Superior temporal gyrus (tissue), 1 donor: ENCODE data around the gene CDK2.

Experiments
- DNase-seq: peaks from one replicate; pipeline ENCODE4 v3.0.0-alpha.2; 2016; ENCODE audit errors: extremely low spot score

CDK2 gene

GRCh38 chr12:56011509-56012090 lies 45.0 kb downstream of the CDK2 start:
- no peak for DNase-seq

DNA sequence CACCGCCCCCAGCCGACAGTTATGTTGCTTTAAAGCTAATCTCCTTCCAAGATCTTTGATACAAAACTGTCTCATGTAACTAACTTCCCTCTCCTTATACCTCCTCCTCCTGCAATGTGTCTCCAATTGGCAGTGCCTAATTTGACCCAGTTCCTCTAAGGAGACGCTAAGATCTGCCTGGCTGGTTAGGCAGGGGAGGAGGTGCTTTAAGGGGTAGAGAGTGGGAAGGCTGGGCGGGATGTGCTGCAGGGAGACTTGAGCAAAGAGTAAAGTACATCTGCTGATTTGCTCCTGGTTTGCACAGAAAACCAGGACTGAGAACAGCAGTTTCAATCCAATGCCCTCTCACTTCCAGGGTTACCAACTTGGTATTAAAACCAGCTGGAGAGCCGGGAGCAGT lies 46.9 kb downstream of the CDK2 start:
- DNase-seq = peak; percentile 21

- DNase-seq = no peak
Measured at GRCh38 chr12:56014205-56014604, 47.6 kb downstream of the CDK2 start.

- DNase-seq = no peak
Measured at GRCh38 chr12:56017181-56017580, 50.6 kb downstream of the CDK2 start.

GRCh38 chr12:56018356-56018755 lies 51.7 kb downstream of the CDK2 start:
- no peak for DNase-seq

- no peak for DNase-seq
Measured at GRCh38 chr12:56020423-56021184, 54.0 kb downstream of the CDK2 start, which contains the start of gene IKZF4. Gene IKZF4, plus strand, starts transcription at chr12:56021043. Its CDS starts 451 bp downstream, at chr12:56021494.

DNA sequence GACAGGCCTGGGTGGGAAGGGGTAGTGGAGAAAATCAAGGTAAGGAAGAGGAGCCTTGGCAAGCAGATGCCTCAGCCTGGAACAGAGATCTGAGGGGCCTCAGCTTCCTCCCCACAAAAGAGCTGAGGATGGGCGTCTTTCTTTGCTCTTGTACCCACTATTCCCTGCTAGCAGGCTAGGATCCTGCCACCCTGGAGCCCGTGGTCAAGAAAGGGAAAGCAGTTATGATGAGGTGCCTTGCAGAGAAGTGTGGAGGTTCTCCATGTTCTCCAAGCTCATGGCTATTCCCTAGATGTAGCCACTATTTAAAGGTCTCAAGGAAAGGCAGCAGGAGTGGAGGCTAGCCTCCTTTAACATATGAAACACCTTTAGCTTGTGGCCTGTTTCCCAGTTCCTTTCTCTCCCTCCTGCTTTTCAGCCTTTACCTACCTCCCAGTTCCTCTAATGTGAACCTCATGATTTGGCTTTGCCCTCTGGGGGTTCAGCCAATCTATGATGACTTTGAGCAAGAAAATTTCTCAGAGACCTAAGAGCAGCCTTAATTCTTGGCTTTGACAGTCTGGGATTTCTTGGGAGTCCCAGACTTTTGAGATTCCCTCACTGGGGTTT lies 55.4 kb downstream of the CDK2 start:
- DNase-seq = no peak
